ENCODE results near the gene MINAR2. TPM values are rescaled to one million over a fixed set of nuclear protein-coding genes. Genes with fewer than 3 reads are reported as not detected.

The MINAR2 gene
- total and polyA plus RNA-seq, 7 experiments from 2014 or later: not detected

- Histone ChIP-seq H3K27ac (ENCODE audit: low read depth, low read length) (no peak overlapping the region), H3K4me3 (ENCODE audit: low read length) (no peak overlapping the region), H3K9me3 (ENCODE audit: control insufficient read depth in 2 of 3, low read length in 3 of 3) (no peaks in the 10 kb centered on the region), H3K4me1 (ENCODE audit: control insufficient read depth in 2 of 2, insufficient read depth in 2 of 2, low read length in 2 of 2) (no peaks in the 10 kb centered on the region), H3K36me3 (ENCODE audit: control insufficient read depth in 2 of 3, insufficient read depth in 3 of 3, low read length in 3 of 3) (no peaks in the 10 kb centered on the region), H3K27me3 (ENCODE audit: control insufficient read depth in 2 of 2, insufficient read depth in 2 of 2, low read length in 2 of 2) (peaks cover 0 to 4% of the 10 kb centered on the region in 2 donors)
- intact Hi-C loops (cut with micrococcal nuclease): no loop called here
- Mint-ChIP-seq H3K36me3 (no peaks in the 10 kb centered on the region), H3K4me1 (no peaks in the 10 kb centered on the region), H3K4me3 (no peak overlapping the region), H3K27ac (no peak overlapping the region), H3K27me3 (peaks cover 0 to 14% (median 7%) of the 10 kb centered on the region in 5 donors), H3K9me3 (peaks cover 0 to 5% (median 1%) of the 10 kb centered on the region in 11 donors)
- ATAC-seq (no peak), DNase-seq (no peak)
- ChIA-PET CTCF (no interaction called here), POLR2A (no interaction called here)
Measured at GRCh38 chr5:129807162-129807814, 59.4 kb downstream of the MINAR2 start.

Other genes starting within 250 kb of the MINAR2 start
- gene CHSY3, start 156.4 kb downstream of the MINAR2 start, total RNA-seq: not detected
- not detected for gene CHSY3, start 156.4 kb downstream of the MINAR2 start, polyA plus RNA-seq